Calu3 (cell line): ENCODE results near the gene RER1. TPM values are rescaled to one million over a fixed set of nuclear protein-coding genes. Genes with fewer than 3 reads are reported as not detected.

Source experiments
- BruUV-seq: library from RNA; stranded (reverse); fragments of 400-500 nt; replicated peaks from 2 replicates; lab custom pipeline; 2021; lab: Mats Ljungman, UMichigan
- CTCF ChIA-PET: fragments of 300-600 bp; sonication (Branson Sonifier 250); formaldehyde crosslinking; loops from one replicate; lab custom pipeline; 2022; ENCODE audit warnings: antibody characterized with exemption; lab: Charles Lee
- DNase-seq: peaks from one replicate; pipeline ENCODE4 v3.0.0; 2022
- H3K27ac Mint-ChIP-seq: one replicate; pipeline ENCODE4 v1.8.0; 2022; ENCODE audit warnings: mixed read lengths; ENCODE audit not compliant: unreplicated experiment
- H3K27me3 Mint-ChIP-seq: one replicate; pipeline ENCODE4 v1.8.0; 2022; ENCODE audit warnings: mixed read lengths; ENCODE audit not compliant: unreplicated experiment
- H3K36me3 Mint-ChIP-seq: one replicate; pipeline ENCODE4 v1.8.0; 2022; ENCODE audit warnings: mild to moderate bottlenecking, moderate library complexity, mixed read lengths; ENCODE audit not compliant: insufficient read depth, unreplicated experiment
- H3K4me1 Mint-ChIP-seq: one replicate; pipeline ENCODE4 v1.8.0; 2022; ENCODE audit warnings: mild to moderate bottlenecking, low read depth, mixed read lengths; ENCODE audit not compliant: unreplicated experiment
- H3K4me3 Mint-ChIP-seq: one replicate; pipeline ENCODE4 v1.8.0; 2022; ENCODE audit warnings: mild to moderate bottlenecking, low read depth, moderate library complexity, mixed read lengths; ENCODE audit not compliant: unreplicated experiment
- H3K9me3 Mint-ChIP-seq: one replicate; pipeline ENCODE4 v1.8.0; 2022; ENCODE audit warnings: low read depth, mixed read lengths; ENCODE audit not compliant: unreplicated experiment
- intact Hi-C: fragments of 100-400 bp; cut with micrococcal nuclease; formaldehyde crosslinking; loops from one replicate; pipeline ENCODE4 v1.10.0; 2022; ENCODE audit not compliant: unreplicated experiment
- total RNA-seq: library from RNA; stranded (reverse); gene quantifications from 2 replicates; pipeline ENCODE4 v1.2.3, GENCODE V29; 2022
- TF ChIP-seq, protein P1 (sequence below): fragments of 200-600 bp; IDR thresholded peaks from one replicate; pipeline ENCODE4 v1.8.0; 2022; ENCODE audit warnings: antibody characterized with exemption; ENCODE audit not compliant: unreplicated experiment

The RER1 gene
- total RNA-seq, 1 experiment from 2014 or later: 118 TPM

DNA sequence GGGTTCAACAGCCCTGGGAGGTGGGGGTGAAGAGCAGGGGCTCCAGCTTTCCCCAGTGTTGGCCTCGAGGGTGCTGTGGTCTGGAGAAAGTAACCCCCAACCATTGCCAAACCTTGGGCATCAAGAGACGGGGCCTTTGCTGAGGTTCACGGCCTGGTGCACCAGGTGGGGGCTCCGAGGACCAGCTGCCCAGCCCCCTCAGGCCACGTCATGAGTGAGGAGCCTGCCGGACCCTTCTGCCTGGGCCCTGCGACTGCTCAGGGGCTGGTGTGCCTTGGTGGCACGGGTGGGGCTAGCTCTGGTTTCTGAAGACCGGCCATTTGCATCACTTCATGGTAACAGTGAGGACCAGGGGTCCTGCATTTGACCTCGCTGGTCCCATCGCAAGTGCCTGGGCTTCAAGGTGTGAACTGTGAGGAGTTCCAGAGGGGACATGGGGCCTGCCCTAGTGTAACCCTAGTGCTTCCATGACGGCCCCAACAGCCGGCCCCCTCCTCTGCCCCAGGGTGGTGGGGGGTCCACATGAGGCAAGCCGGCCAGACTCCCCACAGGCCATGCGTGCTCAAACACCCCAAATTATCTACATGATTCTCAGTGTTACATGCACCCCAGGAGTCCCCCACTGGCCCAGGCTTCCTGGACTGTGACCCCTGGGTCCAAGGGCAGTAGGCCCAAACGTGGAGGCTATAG lies 13.7 kb upstream of the RER1 start:
- CTCF ChIA-PET: no interaction called here
- BruUV-seq: no TSS peak
- no peaks in the 10 kb centered on the region for H3K4me1 Mint-ChIP-seq
- no peaks in the 10 kb centered on the region for H3K27me3 Mint-ChIP-seq
- H3K27ac Mint-ChIP-seq: no peak overlapping the region
- no peaks in the 10 kb centered on the region for H3K9me3 Mint-ChIP-seq
- TF ChIP-seq, protein P1, sequence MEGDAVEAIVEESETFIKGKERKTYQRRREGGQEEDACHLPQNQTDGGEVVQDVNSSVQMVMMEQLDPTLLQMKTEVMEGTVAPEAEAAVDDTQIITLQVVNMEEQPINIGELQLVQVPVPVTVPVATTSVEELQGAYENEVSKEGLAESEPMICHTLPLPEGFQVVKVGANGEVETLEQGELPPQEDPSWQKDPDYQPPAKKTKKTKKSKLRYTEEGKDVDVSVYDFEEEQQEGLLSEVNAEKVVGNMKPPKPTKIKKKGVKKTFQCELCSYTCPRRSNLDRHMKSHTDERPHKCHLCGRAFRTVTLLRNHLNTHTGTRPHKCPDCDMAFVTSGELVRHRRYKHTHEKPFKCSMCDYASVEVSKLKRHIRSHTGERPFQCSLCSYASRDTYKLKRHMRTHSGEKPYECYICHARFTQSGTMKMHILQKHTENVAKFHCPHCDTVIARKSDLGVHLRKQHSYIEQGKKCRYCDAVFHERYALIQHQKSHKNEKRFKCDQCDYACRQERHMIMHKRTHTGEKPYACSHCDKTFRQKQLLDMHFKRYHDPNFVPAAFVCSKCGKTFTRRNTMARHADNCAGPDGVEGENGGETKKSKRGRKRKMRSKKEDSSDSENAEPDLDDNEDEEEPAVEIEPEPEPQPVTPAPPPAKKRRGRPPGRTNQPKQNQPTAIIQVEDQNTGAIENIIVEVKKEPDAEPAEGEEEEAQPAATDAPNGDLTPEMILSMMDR: no peak
- no peak overlapping the region for H3K4me3 Mint-ChIP-seq
- intact Hi-C loops: no loop called here
- DNase-seq: no peak
- H3K36me3 Mint-ChIP-seq: peaks cover 15% of the 10 kb centered on the region

DNA sequence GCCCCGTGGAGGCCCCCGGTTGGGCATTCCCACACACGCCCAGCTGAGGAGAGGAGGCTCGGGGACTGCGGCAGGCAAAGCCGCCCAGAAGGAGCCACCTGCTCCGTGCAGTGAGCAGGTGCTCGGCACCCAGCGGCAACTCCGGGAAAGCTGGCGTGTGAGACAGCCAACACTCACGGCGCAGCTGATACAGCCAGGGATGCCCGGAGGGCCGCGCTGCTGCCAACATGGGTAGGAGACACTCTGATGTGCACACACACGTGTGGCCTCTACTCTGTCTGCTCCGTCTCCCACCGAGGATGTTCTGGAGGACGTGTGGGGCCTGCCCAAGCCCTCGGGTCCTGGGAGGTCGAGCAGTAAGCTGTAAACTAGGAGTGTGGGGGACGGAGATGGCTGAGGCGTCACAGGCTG lies 13.2 kb upstream of the RER1 start:
- Mint-ChIP-seq H3K4me1 (no peaks in the 10 kb centered on the region), H3K36me3 (peaks cover 15% of the 10 kb centered on the region), H3K27me3 (no peaks in the 10 kb centered on the region), H3K9me3 (no peaks in the 10 kb centered on the region), H3K4me3 (no peak overlapping the region), H3K27ac (no peak overlapping the region)
- TF ChIP-seq, protein P1: no peak
- CTCF ChIA-PET: no interaction called here
- intact Hi-C loops: no loop called here
- no peak for DNase-seq
- BruUV-seq: no TSS peak

DNA sequence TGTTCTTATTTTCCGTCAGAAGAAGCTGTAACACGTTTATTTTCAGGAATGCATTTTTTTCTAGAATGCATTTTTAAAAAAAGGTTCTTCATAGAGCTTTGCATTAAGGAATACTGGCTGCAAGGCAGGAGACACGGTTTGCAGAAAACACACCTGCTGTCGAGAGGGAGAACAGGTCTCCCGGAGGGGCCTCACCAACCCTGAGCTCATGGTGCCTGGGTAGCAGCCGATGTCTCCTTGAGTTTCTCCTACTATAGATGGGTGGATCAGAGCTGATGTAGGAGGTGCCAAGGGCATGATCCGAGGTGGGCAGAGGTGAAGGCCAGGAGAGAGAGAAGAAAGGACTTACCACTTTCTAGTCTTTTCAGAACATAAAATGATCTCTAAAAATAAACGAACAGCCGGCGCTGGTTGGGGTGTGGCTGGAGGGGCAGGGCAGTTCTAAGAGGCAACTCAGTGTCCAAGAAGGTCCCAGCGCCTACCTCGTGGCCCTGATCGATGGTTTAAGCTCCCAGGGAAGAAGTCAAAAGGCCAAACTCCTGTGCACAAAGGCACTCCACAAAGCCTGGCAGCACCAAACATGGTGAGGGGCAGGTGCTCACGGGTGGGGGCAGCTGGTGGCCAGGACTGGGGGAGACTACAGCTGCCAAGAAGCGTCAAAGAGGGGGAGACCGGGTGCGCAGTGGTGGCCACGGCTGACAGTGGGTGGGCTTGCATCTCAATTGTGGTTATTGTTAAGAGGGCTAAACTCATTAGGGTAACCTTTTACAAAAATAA lies 12.5 kb upstream of the RER1 start:
- H3K36me3 Mint-ChIP-seq: peaks cover 11% of the 10 kb centered on the region
- H3K4me3 Mint-ChIP-seq: no peak overlapping the region
- H3K27me3 Mint-ChIP-seq: no peaks in the 10 kb centered on the region
- no peaks in the 10 kb centered on the region for H3K4me1 Mint-ChIP-seq
- H3K9me3 Mint-ChIP-seq: no peaks in the 10 kb centered on the region
- TF ChIP-seq, protein P1: no peak
- DNase-seq: no peak
- CTCF ChIA-PET: no interaction called here
- intact Hi-C loops: no loop called here
- no TSS peak for BruUV-seq
- H3K27ac Mint-ChIP-seq: no peak overlapping the region

DNA sequence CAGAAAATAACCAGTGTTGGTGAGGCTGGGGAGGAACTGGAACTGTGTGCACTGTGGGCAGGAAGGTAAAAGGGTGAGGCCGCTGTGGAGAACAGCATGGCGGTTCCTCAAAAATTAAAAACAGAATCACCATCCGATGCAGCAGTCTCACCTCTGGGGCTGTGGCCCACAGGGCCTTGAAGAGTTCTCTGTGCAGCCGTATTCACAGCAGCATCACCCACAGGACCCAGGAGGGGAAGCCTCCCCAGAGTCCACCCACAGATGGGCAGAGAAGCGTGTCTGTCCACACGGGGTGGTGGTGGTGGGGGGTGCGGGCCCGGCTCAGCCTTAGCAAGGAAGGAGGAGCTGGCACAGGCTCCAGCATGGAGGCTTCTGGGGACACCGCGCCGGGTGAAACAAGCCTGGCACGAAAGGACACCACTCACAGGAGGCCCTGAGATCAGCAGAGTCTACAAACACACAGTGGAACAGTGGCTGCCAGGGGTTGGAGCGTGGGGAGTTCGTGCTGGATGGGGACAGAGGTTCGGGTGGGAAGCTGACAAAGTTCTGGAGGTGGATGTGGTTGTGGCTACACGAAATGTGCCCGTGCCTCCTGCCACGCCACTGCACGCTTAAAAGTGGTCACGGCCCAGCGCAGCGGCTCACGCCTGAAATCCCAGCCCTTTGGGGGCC lies 11.8 kb upstream of the RER1 start:
- H3K27ac Mint-ChIP-seq: no peak overlapping the region
- H3K27me3 Mint-ChIP-seq: no peaks in the 10 kb centered on the region
- no peak overlapping the region for H3K4me3 Mint-ChIP-seq
- no peaks in the 10 kb centered on the region for H3K9me3 Mint-ChIP-seq
- H3K36me3 Mint-ChIP-seq: peaks cover 9% of the 10 kb centered on the region
- CTCF ChIA-PET: no interaction called here
- TF ChIP-seq, protein P1: no peak
- DNase-seq: no peak
- no peaks in the 10 kb centered on the region for H3K4me1 Mint-ChIP-seq
- intact Hi-C loops: loop anchor here (5.0 kb wide), 1 partner anchor 183 kb away; no protein-coding TSS in a partner anchor
- BruUV-seq: no TSS peak
